ENCODE measurements around the gene KLK13. TPM values are rescaled to one million over a fixed set of nuclear protein-coding genes. Genes with fewer than 3 reads are reported as not detected.

KLK13 gene
- total RNA-seq, 4 donors from 2014 or later: 1.2 to 5.0 (median 1.3) TPM; not detected in 1

GRCh38 chr19:51100601-51101000 is 35.7 kb upstream of the KLK13 start:
- Histone ChIP-seq H3K27ac (no peak overlapping the region), H3K9me3 (no peaks in the 10 kb centered on the region), H3K4me3 (no peak overlapping the region), H3K4me1 (no peaks in the 10 kb centered on the region), H3K27me3 (no peaks in the 10 kb centered on the region), H3K36me3 (peaks cover 0 to 42% (median 0%) of the 10 kb centered on the region in 3 donors)
- TF ChIP-seq POLR2A (IDR thresholded peaks at IDR 0.05) (no peak), CTCF (IDR thresholded peaks at IDR 0.05) (no peak)
- no peak for DNase-seq

- TF ChIP-seq CTCF (IDR thresholded peaks at IDR 0.05) (no peak), POLR2A (IDR thresholded peaks at IDR 0.05) (no peak)
- Histone ChIP-seq H3K4me1 (no peaks in the 10 kb centered on the region), H3K27ac (no peak overlapping the region), H3K27me3 (no peaks in the 10 kb centered on the region), H3K4me3 (peak overlapping the region in 2 of 4 donors; percentile 15 to 19), H3K9me3 (no peaks in the 10 kb centered on the region), H3K36me3 (peaks cover 0 to 41% (median 0%) of the 10 kb centered on the region in 3 donors)
- no peak for DNase-seq
Measured at GRCh38 chr19:51099047-51099382, 34.1 kb upstream of the KLK13 start.

- H3K9me3 ChIP-seq: no peaks in the 10 kb centered on the region
- no peak for TF ChIP-seq POLR2A (IDR thresholded peaks at IDR 0.05)
- TF ChIP-seq CTCF (IDR thresholded peaks at IDR 0.05): no peak
- no peaks in the 10 kb centered on the region for H3K4me1 ChIP-seq
- no peaks in the 10 kb centered on the region for H3K27me3 ChIP-seq
- H3K27ac ChIP-seq: no peak overlapping the region
- H3K4me3 ChIP-seq: peak overlapping the region in 2 of 4 donors; percentile 15 to 19
- peak in 1 of 3 donors; percentile 19 for DNase-seq
- H3K36me3 ChIP-seq: peaks cover 0 to 37% (median 0%) of the 10 kb centered on the region in 3 donors
Measured at GRCh38 chr19:51098365-51099046, 33.6 kb upstream of the KLK13 start.

- Histone ChIP-seq H3K27ac (no peak overlapping the region), H3K36me3 (peaks cover 0 to 35% (median 0%) of the 10 kb centered on the region in 3 donors)
- TF ChIP-seq CTCF (IDR thresholded peaks at IDR 0.05): no peak
- no peak for TF ChIP-seq POLR2A (IDR thresholded peaks at IDR 0.05)
Measured at GRCh38 chr19:51097796-51098195, 32.9 kb upstream of the KLK13 start.

GRCh38 chr19:51097166-51097738 is 32.4 kb upstream of the KLK13 start:
- Histone ChIP-seq H3K27ac (no peak overlapping the region), H3K4me3 (no peak overlapping the region), H3K36me3 (peaks cover 0 to 30% (median 0%) of the 10 kb centered on the region in 3 donors), H3K4me1 (no peaks in the 10 kb centered on the region), H3K27me3 (no peaks in the 10 kb centered on the region), H3K9me3 (no peaks in the 10 kb centered on the region)
- TF ChIP-seq POLR2A (IDR thresholded peaks at IDR 0.05) (no peak), CTCF (IDR thresholded peaks at IDR 0.05) (peak in 5 of 6 experiments; percentile 49 to 69 (median 56))
- peak; percentile 58 to 79 (median 79) for DNase-seq

More at GRCh38 chr19:51097796-51098195, 32.9 kb upstream of the KLK13 start:
- H3K4me3 ChIP-seq: no peak overlapping the region
- H3K4me1 ChIP-seq: no peaks in the 10 kb centered on the region
- H3K27me3 ChIP-seq: no peaks in the 10 kb centered on the region
- DNase-seq: peak in 1 of 3 donors; percentile 34
- no peaks in the 10 kb centered on the region for H3K9me3 ChIP-seq
